GM18505 (cell line): ENCODE measurements around the gene PDGFRB.

Experiments
- ATAC-seq: cut with Tn5 transposase; IDR thresholded peaks from one replicate; pipeline ENCODE4 v1.9.1; 2021; ENCODE audit not compliant: unreplicated experiment
- POLR2A ChIP-seq: IDR thresholded peaks from 4 replicates; pipeline ENCODE4 v1.6.1; 2011; ENCODE audit warnings: borderline replicate concordance; ENCODE audit not compliant: insufficient read depth, insufficient read length; ENCODE audit errors: extremely low read depth

PDGFRB gene

GRCh38 chr5:150143350-150144245, 12.0 kb downstream of the PDGFRB start:
- no peak for ATAC-seq
- no peak for TF ChIP-seq POLR2A

- no peak for ATAC-seq
These were observed 12.7 kb downstream of the PDGFRB start for GRCh38 chr5:150142959-150143349.

GRCh38 chr5:150142185-150142958, 13.3 kb downstream of the PDGFRB start:
- no peak for TF ChIP-seq POLR2A
- ATAC-seq, result no peak

More at GRCh38 chr5:150142959-150143349, 12.7 kb downstream of the PDGFRB start:
- no peak for TF ChIP-seq POLR2A

GRCh38 chr5:150141544-150142184, 14.0 kb downstream of the PDGFRB start:
- TF ChIP-seq POLR2A, result no peak
- ATAC-seq, result no peak

GRCh38 chr5:150140830-150141229, 14.8 kb downstream of the PDGFRB start:
- TF ChIP-seq POLR2A, result no peak
- no peak for ATAC-seq

GRCh38 chr5:150139334-150139733, 16.3 kb downstream of the PDGFRB start:
- no peak for ATAC-seq
- no peak for TF ChIP-seq POLR2A

- no peak for ATAC-seq
- no peak for TF ChIP-seq POLR2A
These were observed 16.9 kb downstream of the PDGFRB start for GRCh38 chr5:150138551-150139265.

GRCh38 chr5:150137997-150138396, 17.6 kb downstream of the PDGFRB start:
- TF ChIP-seq POLR2A, result no peak
- no peak for ATAC-seq

GRCh38 chr5:150137168-150137957, 18.3 kb downstream of the PDGFRB start:
- no peak for TF ChIP-seq POLR2A

GRCh38 chr5:150136305-150137167, 19.1 kb downstream of the PDGFRB start:
- no peak for ATAC-seq
- no peak for TF ChIP-seq POLR2A

More at GRCh38 chr5:150137168-150137957, 18.3 kb downstream of the PDGFRB start:
- no peak for ATAC-seq
